GM12875 (cell line): ENCODE results near the gene EXOC5.
"Not testable (repeated sequence)": the region's sequence is repeated elsewhere in the genome, so short reads cannot be mapped to it uniquely, and the experiment has no call there.

Source experiments
- H3K4me3 ChIP-seq: one replicate; pipeline ENCODE4 v1.5.1; 2011; ENCODE audit warnings: low read depth, low read length, control low read depth
- TF ChIP-seq, protein P1 (sequence below): IDR thresholded peaks from 2 replicates; pipeline ENCODE4 v1.5.1; 2011; ENCODE audit warnings: low read depth, mild to moderate bottlenecking, control low read depth, inconsistent platforms, low read length, moderate library complexity, borderline replicate concordance; ENCODE audit not compliant: insufficient read depth

Gene EXOC5

DNA sequence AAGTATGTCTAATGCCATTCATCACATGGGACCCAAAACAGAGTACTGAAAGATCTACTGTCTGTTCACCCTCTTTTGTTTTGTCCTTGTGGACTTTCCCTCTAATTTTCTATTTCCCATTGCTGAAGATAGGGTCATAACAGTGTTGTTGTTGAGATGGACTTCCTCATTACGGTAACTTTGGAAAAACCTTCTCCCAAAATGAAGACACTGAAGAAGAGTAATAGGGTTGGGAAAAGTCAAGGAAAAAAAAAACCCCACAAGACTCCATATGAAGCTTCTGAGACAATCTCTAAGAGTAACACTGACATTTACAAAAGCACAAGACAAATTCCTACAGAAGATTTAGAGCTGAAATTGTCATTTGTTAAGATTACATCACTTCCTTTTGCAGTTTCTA lies 36.7 kb downstream of the EXOC5 start:
- TF ChIP-seq, protein P1, sequence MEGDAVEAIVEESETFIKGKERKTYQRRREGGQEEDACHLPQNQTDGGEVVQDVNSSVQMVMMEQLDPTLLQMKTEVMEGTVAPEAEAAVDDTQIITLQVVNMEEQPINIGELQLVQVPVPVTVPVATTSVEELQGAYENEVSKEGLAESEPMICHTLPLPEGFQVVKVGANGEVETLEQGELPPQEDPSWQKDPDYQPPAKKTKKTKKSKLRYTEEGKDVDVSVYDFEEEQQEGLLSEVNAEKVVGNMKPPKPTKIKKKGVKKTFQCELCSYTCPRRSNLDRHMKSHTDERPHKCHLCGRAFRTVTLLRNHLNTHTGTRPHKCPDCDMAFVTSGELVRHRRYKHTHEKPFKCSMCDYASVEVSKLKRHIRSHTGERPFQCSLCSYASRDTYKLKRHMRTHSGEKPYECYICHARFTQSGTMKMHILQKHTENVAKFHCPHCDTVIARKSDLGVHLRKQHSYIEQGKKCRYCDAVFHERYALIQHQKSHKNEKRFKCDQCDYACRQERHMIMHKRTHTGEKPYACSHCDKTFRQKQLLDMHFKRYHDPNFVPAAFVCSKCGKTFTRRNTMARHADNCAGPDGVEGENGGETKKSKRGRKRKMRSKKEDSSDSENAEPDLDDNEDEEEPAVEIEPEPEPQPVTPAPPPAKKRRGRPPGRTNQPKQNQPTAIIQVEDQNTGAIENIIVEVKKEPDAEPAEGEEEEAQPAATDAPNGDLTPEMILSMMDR = no peak
- no peak overlapping the region for H3K4me3 ChIP-seq

- H3K4me3 ChIP-seq = not testable (repeated sequence)
Measured at GRCh38 chr14:57228320-57228719, 40.4 kb downstream of the EXOC5 start.

GRCh38 chr14:57227083-57227482 lies 41.6 kb downstream of the EXOC5 start:
- TF ChIP-seq, protein P1 = no peak
- no peak overlapping the region for H3K4me3 ChIP-seq

- TF ChIP-seq, protein P1 = no peak
- H3K4me3 ChIP-seq = no peak overlapping the region
Measured at GRCh38 chr14:57221931-57222330, 46.8 kb downstream of the EXOC5 start.

GRCh38 chr14:57212919-57213318 lies 55.8 kb downstream of the EXOC5 start:
- no peak overlapping the region for H3K4me3 ChIP-seq
- TF ChIP-seq, protein P1 = no peak

GRCh38 chr14:57209561-57209960 lies 59.1 kb downstream of the EXOC5 start:
- TF ChIP-seq, protein P1 = no peak
- H3K4me3 ChIP-seq = no peak overlapping the region

DNA sequence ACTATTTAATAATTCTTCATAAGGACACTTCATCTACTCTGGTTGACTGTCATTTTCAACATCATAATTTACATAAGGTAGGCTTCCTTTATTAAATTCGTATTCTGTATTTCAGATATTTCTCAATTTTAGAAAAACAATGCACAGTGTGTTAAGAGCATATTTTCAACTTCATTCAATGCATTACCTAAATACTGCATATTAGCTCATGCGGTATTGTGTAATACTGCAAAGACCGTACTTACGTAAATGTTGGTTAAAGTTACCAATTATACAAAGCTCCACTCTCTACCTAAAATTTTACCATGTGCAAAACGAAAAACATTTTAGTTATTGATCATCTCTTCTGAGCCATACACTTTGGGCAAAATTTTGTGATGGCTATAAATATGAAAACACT lies 62.8 kb downstream of the EXOC5 start:
- TF ChIP-seq, protein P1 = no peak

GRCh38 chr14:57202672-57203071 lies 66.0 kb downstream of the EXOC5 start:
- not testable (repeated sequence) for H3K4me3 ChIP-seq

More for the DNA sequence above, 62.8 kb downstream of the EXOC5 start:
- H3K4me3 ChIP-seq = no peak overlapping the region
